Endothelial cell of umbilical vein (primary cell): ENCODE measurements around the gene CNOT4. TPM values are rescaled to one million over a fixed set of nuclear protein-coding genes. Genes with fewer than 3 reads are reported as not detected.

ENCODE experiments used
- BruUV-seq: library from RNA; stranded (reverse); fragments of 400-500 nt; replicated peaks from 2 replicates; lab custom pipeline; 2021; lab: Mats Ljungman, UMichigan
- CTCF ChIA-PET: fragments of 300-600, 350-600 bp; sonication (Branson Sonifier 250); formaldehyde crosslinking; loops from one replicate; lab custom pipeline; 2021; ENCODE audit warnings: antibody characterized with exemption, inconsistent platforms; lab: Charles Lee
- POLR2A ChIA-PET: fragments of 300-600, 350-600 bp; sonication (Branson Sonifier 250); formaldehyde crosslinking; loops from one replicate; lab custom pipeline; 2021; ENCODE audit warnings: antibody characterized with exemption, inconsistent platforms; lab: Charles Lee
- DNase-seq: peaks from one replicate; pipeline ENCODE4 v3.0.0-alpha.2; 2011; ENCODE audit warnings: low read depth, low spot score
- FAIRE-seq: peaks from 2 replicates; lab custom pipeline; 2011; peaks lifted over from hg19 to GRCh38; lab: Jason Lieb, UNC
- H2AFZ ChIP-seq: 2 replicates; pipeline ENCODE4 v1.6.0; 2012; ENCODE audit warnings: low read depth, low read length, control low read depth, inconsistent platforms
- H3K27ac ChIP-seq: 2 replicates; pipeline ENCODE4 v1.5.1; 2011; ENCODE audit warnings: low read depth, mild to moderate bottlenecking, control low read depth, low read length, moderate library complexity; ENCODE audit not compliant: insufficient read depth
- H3K27me3 ChIP-seq, 2 experiments: 2 replicates each; pipeline versions ENCODE4 v1.6.0 to v1.6.1; 2011; ENCODE audit warnings: low read length in 2 of 2, mixed read lengths in 1 of 2; ENCODE audit not compliant: control insufficient read depth in 2 of 2, insufficient read depth in 2 of 2
- H3K36me3 ChIP-seq, 2 experiments: 2 replicates in 1 of 2; 3 replicates in 1 of 2; pipeline ENCODE4 v1.5.1; 2011; ENCODE audit warnings: low read length in 2 of 2, mild to moderate bottlenecking in 1 of 2, moderate library complexity in 1 of 2; ENCODE audit not compliant: control insufficient read depth in 2 of 2, insufficient read depth in 2 of 2; ENCODE audit errors: extremely low read depth in 1 of 2
- H3K4me1 ChIP-seq: 3 replicates; pipeline ENCODE4 v1.5.1; 2011; ENCODE audit warnings: mild to moderate bottlenecking, low read length; ENCODE audit not compliant: control insufficient read depth, insufficient read depth; ENCODE audit errors: extremely low read depth
- H3K4me2 ChIP-seq: 2 replicates; pipeline ENCODE4 v1.6.1; 2011; ENCODE audit warnings: low read length, control low read depth, mixed read lengths; ENCODE audit not compliant: insufficient read depth
- H3K4me3 ChIP-seq, 3 experiments: fragments of 200-600 bp in 1 of 3; sonication (generic), shearing (Covaris generic) in 1 of 3; replicated peaks in 1 of 3; 2 replicates each; pipeline ENCODE4 v1.5.1; 2011 to 2016; ENCODE audit warnings: control low read depth in 3 of 3, low read length in 3 of 3, mild to moderate bottlenecking in 2 of 3, inconsistent platforms in 1 of 3, low read depth in 1 of 3, moderate library complexity in 1 of 3; ENCODE audit not compliant: insufficient read depth in 1 of 3
- H3K79me2 ChIP-seq: 2 replicates; pipeline ENCODE4 v1.6.0; 2012; ENCODE audit warnings: low read length, inconsistent platforms; ENCODE audit not compliant: control insufficient read depth, insufficient read depth
- H3K9ac ChIP-seq: replicated peaks from 2 replicates; pipeline ENCODE3; 2011; ENCODE audit warnings: low read length, control low read depth; ENCODE audit not compliant: insufficient read depth; ENCODE audit errors: extremely low read depth
- H3K9me1 ChIP-seq: replicated peaks from 3 replicates; pipeline ENCODE4 v1.6.0; 2011; ENCODE audit warnings: mild to moderate bottlenecking, low read length; ENCODE audit not compliant: control insufficient read depth, insufficient read depth; ENCODE audit errors: extremely low read depth
- H3K9me3 ChIP-seq: replicated peaks from 2 replicates; pipeline ENCODE4 v1.5.1; 2012; ENCODE audit warnings: low read length, inconsistent platforms; ENCODE audit not compliant: control insufficient read depth, insufficient read depth
- H4K20me1 ChIP-seq: replicated peaks from 2 replicates; pipeline ENCODE3; 2011; ENCODE audit warnings: mild to moderate bottlenecking, low read length; ENCODE audit not compliant: control insufficient read depth, insufficient read depth; ENCODE audit errors: extremely low read depth
- CTCF ChIP-seq, 2 donors: IDR thresholded peaks; 1 replicate in 1 of 2; 2 replicates in 1 of 2; pipeline ENCODE4 v1.5.1; 2011; ENCODE audit warnings: low read length in 2 of 2, mild to moderate bottlenecking in 2 of 2, moderate library complexity in 2 of 2, control low read depth in 1 of 2, inconsistent platforms in 1 of 2, low read depth in 1 of 2; ENCODE audit not compliant: insufficient read depth in 1 of 2; ENCODE audit errors: extremely low read depth in 1 of 2
- EZH2 ChIP-seq: IDR thresholded peaks from 2 replicates; pipeline ENCODE4 v1.6.1; 2012; ENCODE audit warnings: borderline replicate concordance, low read depth, mild to moderate bottlenecking, moderate library complexity, low read length, inconsistent platforms; ENCODE audit not compliant: severe bottlenecking
- FOS ChIP-seq: IDR thresholded peaks from 2 replicates; pipeline ENCODE4 v1.6.1; 2011; ENCODE audit warnings: mild to moderate bottlenecking, low read length, moderate library complexity, borderline replicate concordance; ENCODE audit not compliant: insufficient read depth
- GATA2 ChIP-seq: IDR thresholded peaks from 2 replicates; pipeline ENCODE4 v1.7.0; 2011; ENCODE audit warnings: low read depth, mild to moderate bottlenecking, moderate library complexity, mixed read lengths, low read length; ENCODE audit not compliant: insufficient read length, insufficient read depth
- JUN ChIP-seq: IDR thresholded peaks from 2 replicates; pipeline ENCODE4 v1.6.1; 2011; ENCODE audit warnings: borderline replicate concordance, low read depth; ENCODE audit not compliant: insufficient read length, insufficient read depth
- MAX ChIP-seq: IDR thresholded peaks from 2 replicates; pipeline ENCODE4 v1.6.1; 2011; ENCODE audit not compliant: insufficient read depth, insufficient read length
- MYC ChIP-seq: IDR thresholded peaks from one replicate; pipeline ENCODE4 v1.6.1; 2011; ENCODE audit warnings: mild to moderate bottlenecking, low read depth, low read length
- POLR2A ChIP-seq: IDR thresholded peaks from 2 replicates; pipeline ENCODE4 v1.6.1; 2012; ENCODE audit warnings: low read depth, mild to moderate bottlenecking, control low read depth, low read length
- POLR2AphosphoS5 ChIP-seq: IDR thresholded peaks from 2 replicates; pipeline ENCODE4 v1.6.1; 2012; ENCODE audit warnings: low read depth, mild to moderate bottlenecking, control low read depth, low read length, moderate library complexity; ENCODE audit not compliant: insufficient read depth
- dilution Hi-C: fragments of 300-500 bp; cut with MboI; formaldehyde crosslinking; loops from one replicate; pipeline ENCODE4 v1.15.0; 2019; ENCODE audit warnings: low sequenced_read_pairs; ENCODE audit not compliant: extremely low pct_ligation_motif_present
- intact Hi-C: fragments of 100-400 bp; cut with micrococcal nuclease; formaldehyde crosslinking; loops from one replicate; pipeline ENCODE4 v1.10.0; 2022
- polyA plus RNA-seq, 4 experiments: library from polyadenylated mRNA; depleted of rRNA in 3 of 4; stranded (reverse) in 3 of 4; unstranded in 1 of 4; fragments of >200 nt; gene quantifications; 2 replicates each; pipeline versions ENCODE4 v1.2.1 to v1.2.3, GENCODE V29; 2011 to 2012; ENCODE audit warnings: missing spikeins in 1 of 4
- total RNA-seq: library from RNA; stranded (reverse); gene quantifications from 2 replicates; pipeline ENCODE4 v1.2.3, GENCODE V29; 2021

Gene CNOT4
- total and polyA plus RNA-seq, 2 donors (not counting 3 experiments of a cell fraction or from before 2014, with no cell fraction given) = 10.3 to 21.7 TPM

- no TSS peak for BruUV-seq
- intact Hi-C loops (no loop called here), dilution Hi-C loops (no loop called here)
- Histone ChIP-seq H3K9me3 (no peaks in the 10 kb centered on the region), H3K36me3 (no peaks in the 10 kb centered on the region), H3K27me3 (no peaks in the 10 kb centered on the region), H2AFZ (no peak overlapping the region), H3K4me1 (no peaks in the 10 kb centered on the region), H3K79me2 (peaks cover 48% of the 10 kb centered on the region), H3K9ac (no peak overlapping the region), H3K4me3 (no peak overlapping the region), H3K27ac (no peak overlapping the region), H3K9me1 (no peaks in the 10 kb centered on the region), H4K20me1 (no peaks in the 10 kb centered on the region), H3K4me2 (no peak overlapping the region)
- no peak for TF ChIP-seq JUN
- no peak for TF ChIP-seq GATA2
- TF ChIP-seq MYC = no peak
- no peak for TF ChIP-seq POLR2A
- no peak for TF ChIP-seq MAX
- no peak for TF ChIP-seq FOS
- no peak for TF ChIP-seq POLR2AphosphoS5
- no peak for TF ChIP-seq EZH2
- TF ChIP-seq CTCF (IDR thresholded peaks at IDR 0.05; ENCODE audit: extremely low read depth in 1 of 2, insufficient read depth in 1 of 2, low read depth in 1 of 2, low read length in 2 of 2) = no peak
- CTCF ChIA-PET = interaction anchor here (1.0 kb wide), 1 partner anchor 34 kb away, joined by 3 read pairs; no protein-coding TSS in a partner anchor
- FAIRE-seq = no peak
- POLR2A ChIA-PET = no interaction called here
- DNase-seq = no peak
These were observed 42.6 kb downstream of the CNOT4 start for GRCh38 chr7:135467207-135467711.
